Left renal pelvis (tissue), 4 donors: ENCODE results near the gene ARAP2. TPM values are rescaled to one million over a fixed set of nuclear protein-coding genes. Genes with fewer than 3 reads are reported as not detected.

Experiments used
- DNase-seq, 4 donors: peaks; one replicate each; pipeline ENCODE4 v3.0.0-alpha.2; 2013; ENCODE audit warnings: low read depth in 4 of 4, low spot score in 3 of 4
- polyA plus RNA-seq, 4 donors: library from polyadenylated mRNA; unstranded; fragments of 120-200 nt; gene quantifications; one replicate each; pipeline ENCODE4 v1.2.1, GENCODE V29; 2013; ENCODE audit not compliant: insufficient read length in 4 of 4

The ARAP2 gene
- polyA plus RNA-seq, 4 donors: 7.1 to 8.6 (median 7.5) TPM

DNA sequence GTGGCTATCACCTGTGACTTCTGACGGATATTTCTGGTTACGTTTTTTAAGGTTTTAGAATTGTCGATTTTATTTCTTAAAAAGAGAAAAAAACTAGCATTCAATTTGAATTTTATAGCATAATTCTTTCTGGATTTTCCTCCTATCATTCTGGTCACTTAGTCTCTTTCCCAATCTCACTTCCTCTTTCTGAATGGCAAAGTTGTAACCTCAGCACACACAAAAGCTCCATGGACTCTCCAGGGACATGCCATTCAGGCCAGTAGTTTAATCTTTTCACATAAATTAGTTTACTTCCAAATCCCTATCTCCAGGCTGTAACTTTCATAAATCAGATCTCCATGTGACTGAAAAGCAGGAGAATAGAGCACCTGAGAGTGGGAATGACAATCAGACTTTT is 110.7 kb downstream of the ARAP2 start:
- DNase-seq: no peak

DNA sequence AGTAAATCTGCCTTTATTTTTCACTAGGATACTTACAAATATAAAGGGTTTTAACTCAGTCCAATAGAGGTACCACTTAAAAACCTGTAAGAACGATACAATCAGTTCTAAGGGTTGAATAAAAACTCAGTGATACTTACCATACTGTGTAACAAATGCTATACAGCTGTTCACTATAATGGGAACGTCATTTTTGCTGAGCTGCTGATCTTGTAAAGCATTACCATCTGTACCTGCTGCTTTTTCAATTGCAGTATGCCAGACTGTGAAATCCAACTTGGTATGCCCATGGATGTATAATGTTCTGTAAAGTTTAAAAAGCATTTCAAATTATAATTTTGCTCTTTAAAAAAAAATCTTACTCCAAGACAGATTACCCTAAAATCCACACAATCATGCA is 111.2 kb downstream of the ARAP2 start:
- no peak for DNase-seq

DNA sequence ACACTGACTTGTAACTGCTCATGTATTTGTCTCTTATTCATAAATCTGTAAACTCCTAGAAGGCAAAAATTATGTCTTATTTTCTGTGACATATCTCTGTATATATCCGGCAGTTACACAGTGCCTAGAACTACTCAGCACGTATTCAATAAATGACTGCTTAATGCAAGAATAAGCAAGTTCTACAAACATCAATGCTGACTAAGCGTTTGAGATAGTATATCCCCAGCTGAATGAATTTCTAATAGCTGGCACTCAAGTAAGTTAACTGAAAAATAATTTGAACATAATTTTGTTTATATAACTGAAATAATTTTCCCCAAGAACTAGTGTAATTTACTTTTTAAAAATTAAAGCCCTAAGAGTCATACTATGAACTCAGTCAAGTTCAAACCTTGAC is 113.7 kb downstream of the ARAP2 start:
- DNase-seq: no peak

DNA sequence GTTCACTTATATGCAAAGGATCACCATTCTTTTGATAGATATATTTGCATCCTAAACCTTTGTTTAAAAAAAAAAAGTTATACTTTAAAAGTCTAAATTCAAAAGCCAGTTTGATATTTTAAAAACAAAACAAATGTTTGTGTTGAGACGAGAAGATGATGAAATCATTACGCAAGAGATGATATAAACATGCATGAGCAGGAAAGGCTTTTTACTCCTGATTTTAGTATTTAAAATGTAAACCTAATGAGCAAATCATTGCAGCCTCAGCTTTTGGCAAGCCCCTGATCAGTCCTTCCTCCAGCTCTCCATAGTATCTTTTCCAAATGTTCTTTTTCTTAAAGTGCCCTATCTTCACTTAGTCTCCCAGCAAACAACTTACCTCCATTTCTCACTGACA is 115.6 kb downstream of the ARAP2 start:
- DNase-seq: no peak

DNA sequence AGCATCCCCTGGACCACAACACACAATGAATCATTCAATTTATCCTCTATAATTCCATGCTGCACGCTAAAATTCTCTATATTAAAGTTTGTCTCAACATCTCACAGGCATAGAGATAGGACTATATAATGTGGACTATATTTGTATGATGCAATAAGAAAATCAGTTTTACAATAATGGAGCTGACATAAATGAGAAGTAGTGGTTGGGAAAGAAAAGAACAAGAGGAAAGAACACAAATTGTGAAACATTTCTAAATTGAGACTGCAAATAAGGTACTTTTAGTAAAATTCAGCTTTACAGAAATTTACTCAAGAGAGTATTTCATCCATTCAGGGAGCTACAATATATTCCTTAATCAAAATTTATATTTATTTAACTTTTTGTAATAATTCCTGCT is 120.4 kb downstream of the ARAP2 start:
- DNase-seq: no peak

DNA sequence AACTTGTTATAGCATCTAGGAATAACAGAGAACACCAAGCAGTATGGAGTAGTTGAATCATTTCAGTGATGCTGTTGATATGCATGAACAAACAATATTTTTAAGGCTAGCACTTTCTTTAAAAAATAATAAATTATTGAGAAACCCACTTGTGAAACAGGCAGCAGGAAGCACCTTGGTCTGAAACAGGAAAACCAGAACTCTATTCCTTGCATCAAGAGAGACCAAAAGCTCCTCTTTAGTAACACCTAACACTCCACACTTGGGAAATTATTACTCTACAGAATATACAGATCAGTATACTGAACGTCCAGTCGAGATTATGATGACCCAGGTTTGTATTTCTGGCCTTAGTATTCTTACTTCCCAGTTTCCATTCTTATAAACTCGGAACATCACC is 129.0 kb downstream of the ARAP2 start:
- no peak for DNase-seq

DNA sequence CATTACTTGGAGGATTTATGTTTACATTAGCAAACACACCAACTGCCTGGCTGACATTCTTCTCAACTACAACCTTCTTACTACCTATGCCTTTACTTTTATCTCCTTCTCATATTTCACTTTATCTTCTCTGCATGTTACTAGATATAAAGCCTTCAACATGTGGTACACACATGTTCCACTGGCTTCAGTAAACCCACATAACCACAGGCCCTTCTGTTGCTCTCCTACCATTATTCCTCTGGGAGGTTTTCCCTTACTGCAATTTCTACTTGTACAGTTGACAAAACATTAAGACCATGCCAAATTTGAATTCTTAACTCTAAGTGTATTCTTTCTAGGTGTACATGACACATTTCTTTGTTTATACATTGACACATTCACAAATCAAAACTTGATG is 133.1 kb downstream of the ARAP2 start:
- no peak for DNase-seq

DNA sequence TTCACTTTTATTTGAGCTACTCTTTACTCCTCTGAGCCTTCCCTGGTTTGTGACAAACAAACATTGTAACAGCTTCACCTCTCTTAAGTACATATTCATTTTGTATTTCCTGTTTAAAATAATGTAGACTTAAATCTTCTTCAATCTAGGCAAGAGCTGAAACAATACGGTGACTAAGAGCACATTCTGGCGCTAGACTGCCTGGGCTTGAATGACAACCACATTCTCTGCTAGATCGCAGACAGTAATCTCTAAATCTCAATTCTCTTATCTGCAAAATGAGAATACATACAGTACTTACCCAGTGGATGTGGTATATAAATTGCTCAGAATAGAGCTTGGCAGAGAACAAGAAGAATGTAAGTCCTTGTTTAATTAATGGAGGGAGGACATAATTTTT is 144.8 kb downstream of the ARAP2 start:
- DNase-seq: no peak

DNA sequence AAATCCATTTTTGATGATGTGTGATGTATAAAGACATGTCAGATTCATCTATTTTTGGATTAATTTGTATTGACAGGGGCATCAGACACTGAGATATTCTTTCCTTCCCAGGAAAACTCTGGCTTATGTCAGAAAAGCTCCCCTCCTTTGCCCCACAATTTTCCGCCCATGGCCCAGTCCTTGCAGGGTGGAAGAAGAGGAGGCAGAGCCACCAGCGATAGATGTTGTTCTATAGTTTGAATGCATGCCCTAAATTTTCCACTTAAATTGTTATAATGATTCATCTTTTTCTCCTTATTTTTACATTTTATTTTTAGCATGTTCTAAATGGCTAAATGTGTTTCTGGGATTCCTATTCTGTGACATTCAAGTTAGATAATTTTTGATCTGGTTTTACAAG is 149.3 kb downstream of the ARAP2 start:
- DNase-seq: no peak

DNA sequence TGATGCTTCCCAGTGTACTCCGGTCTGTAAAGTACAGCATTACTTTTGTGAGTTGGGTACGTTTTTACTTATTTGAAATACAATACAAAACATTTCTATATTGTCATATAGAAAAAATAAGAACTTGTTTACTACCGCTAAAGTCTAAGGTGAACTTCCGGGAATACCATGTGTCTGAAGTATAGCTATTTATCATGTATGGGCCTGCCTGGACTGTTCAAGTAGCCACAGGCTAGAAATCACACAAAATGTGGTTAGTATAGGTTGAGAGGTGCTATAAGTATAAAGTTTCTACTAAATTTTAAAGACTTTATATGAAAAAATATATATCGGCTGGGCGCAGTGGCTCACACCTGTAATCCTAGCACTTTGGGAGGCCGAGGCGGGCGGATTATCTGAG is 152.3 kb downstream of the ARAP2 start:
- DNase-seq: no peak

DNA sequence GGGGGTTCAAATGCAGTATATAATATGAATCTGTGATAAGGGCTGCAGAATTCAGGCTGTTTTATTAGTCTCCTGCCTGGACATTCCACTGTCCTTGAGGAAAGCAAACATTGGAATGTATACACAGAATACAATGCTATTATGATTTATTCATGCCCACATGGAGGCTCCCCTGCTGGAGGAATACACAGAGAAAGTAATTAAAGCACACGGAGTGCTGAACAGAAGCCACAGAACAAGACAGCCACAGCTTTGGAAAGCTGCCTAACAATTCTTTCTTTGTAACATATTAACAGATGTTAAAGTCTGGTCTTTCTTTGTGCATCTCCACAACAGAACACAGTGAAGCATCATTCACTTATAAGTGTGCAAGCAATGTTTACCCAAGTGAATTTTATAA is 155.8 kb downstream of the ARAP2 start:
- DNase-seq: no peak

DNA sequence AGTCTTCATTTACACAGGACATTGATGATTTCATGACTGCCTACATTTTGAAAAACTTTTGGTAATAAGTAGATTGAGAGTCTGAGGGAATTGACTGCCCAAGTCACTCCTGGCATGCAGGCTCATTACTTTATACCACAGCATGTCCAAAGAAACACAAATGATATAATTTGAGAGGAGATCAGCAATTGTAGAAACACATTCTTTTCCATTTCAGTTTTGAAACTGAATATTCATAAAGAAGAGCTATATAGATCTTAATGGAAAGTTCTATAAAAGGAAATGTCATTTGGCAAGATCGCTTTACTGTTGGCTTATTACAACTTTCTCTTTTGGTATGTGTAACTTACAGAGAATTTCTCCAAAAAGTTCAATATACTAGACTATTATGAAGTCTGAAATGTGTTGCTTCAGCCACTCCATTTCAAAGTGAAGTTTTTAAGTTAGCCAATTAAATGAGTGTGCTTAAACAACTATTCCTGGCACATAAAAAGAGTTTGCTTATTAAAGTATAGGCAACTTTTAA is 158.0 kb downstream of the ARAP2 start:
- DNase-seq: no peak

DNA sequence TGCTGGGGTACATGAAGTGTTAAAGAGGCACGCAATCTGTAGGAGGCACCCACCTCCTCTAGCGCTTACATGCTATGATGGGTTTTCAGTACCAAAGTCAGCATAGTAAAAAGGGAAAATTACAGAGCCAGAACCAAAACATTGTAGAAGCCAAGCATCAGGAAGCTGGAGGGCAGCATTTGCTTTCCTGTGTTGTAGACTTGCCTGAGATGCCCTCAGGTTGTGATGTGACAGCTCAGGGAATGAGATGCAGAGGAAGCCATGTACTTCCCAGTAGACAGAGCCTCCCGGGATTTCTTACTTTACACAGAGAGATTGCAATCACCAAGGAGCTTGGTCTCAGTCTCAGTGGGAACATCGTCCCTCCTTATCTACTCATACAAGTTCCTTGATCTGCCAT is 161.5 kb downstream of the ARAP2 start:
- no peak for DNase-seq

DNA sequence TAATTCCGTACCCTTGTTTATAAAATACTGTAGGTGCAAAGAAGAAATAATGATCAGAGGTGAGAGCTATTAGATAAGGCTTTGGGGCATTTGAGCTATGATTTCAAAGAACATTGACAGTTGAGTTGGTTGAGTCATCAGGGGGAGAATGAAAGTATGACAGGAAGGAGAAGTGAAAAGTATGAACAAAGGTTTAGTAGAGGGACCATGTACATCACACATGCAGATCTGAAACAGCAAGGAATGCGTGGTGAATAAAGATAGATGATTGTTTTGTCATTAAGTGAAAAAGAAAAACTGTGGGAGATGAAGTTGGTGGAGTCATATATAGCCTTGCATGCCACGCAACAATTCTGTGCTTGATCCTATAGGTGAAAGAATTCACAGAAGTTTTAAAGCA is 163.1 kb downstream of the ARAP2 start:
- DNase-seq: no peak

DNA sequence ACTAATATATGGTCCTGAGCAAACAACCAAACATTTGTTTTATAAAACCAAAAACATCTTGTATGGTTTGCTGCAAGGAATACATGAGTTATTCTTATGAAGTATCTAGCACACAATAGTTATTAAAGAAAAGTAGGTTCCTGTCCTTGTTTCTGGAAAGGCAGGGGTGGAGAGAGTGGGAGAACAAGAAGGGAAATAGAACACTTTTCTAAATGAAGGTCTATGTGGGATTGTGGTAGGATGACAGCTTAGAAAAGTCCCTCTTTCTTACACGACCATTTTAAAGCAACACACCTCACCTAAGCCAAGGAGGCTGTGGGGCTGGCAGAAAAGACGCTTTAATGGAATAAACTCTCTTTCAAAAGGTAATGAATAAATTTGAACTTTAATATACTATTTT is 164.6 kb downstream of the ARAP2 start:
- no peak for DNase-seq

DNA sequence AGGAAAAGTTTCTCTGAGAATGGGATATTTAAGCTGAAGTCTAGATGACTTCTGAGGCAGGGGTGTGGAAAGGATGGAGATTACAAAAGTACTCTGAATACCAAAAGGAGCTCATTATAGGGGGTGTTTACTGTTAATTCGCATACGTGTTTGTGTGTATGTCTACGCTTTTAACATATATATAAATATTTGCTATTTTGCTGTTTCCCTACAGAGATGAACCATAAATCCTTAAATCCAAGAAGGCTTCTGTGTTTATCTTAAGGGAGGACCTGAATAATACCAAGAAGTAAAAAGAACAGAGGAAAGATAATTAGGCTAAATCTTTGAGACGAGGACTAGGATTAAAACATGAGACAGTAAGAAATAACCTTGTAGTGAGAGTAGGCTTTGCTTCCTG is 166.0 kb downstream of the ARAP2 start:
- no peak for DNase-seq

DNA sequence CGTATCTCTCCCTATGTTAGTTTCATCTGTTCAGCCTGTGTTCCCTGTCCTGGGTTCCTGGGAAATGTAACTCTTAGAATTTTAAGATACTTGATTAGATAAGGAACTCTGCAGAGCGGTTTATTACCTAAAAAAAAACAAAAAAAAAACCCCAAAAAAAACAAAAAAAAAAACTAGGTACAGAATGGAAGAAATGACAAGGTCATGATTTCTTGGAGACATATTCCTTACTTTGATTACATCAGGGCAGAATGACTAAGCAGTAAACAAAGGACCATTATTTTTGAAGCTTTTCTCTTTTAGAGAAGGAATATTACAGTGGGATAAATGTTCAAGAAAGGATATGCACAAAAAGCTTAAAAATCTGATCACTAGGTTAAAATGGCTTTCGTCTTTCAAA is 171.8 kb downstream of the ARAP2 start:
- no peak for DNase-seq

DNA sequence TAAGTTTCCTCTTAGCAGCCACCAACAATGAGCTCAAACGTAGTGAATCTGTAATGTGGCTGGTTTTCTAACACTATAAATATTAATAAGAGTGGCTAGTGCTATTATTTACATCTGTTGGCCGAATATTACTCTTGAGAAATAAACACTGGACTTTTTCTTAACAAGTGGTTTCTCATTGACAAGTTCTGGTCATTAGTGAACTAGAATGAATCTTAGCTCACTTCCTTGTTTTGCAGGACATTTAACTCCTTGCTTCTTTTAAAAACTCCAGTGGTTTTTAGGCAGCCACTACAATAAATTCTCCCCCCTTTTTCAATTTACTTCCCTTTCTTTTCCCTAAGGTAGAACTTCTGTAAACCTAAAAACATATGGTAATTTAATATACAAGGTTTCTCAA is 177.2 kb downstream of the ARAP2 start:
- no peak for DNase-seq

DNA sequence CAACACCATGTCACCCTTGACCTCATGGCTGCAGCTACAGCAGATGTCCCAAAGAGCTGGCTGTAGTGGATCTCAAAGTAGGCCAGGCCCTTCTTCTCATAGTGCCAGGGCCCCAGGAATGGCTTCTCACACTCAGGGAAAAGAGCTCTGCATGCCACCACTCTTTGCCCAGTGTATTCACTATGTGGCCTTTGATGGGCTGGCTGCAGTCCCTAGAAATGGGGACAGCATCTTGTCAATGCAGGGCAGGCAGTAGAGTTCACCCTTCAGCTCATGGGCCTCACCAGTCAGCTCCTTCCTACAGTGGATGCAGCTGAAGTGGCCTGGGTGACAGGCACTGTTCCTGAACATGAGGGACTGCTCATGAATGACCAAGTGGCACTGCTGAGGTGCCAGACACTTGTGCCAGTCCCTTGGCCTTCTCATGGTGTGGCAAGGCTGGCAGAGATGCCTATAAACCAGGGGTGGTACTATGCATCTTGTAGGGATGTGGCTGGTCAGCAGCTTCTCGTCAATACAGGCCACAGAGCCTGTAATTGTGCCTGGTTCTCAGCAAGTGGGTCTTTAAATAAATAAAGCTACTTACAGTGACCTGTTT is 178.9 kb downstream of the ARAP2 start:
- no peak for DNase-seq

DNA sequence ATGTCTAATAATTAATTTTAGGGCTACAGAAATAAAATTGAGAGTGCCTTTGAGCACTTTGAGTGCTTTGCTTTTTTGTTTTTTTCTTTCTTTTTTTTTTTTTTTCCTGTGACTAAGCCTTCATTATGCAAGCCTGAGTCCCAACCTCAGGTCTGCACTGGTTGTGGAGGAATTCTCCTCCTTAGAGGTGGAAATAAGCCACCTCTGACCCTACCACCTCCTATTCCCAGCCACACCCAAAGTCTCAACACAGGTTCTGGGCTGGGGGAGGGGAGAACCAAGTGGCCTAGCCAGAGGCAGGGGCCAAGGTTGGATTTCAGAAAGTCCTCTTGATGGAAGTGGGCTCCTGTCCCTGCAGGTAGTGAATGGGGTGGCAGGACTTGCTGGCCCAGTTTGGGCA is 180.2 kb downstream of the ARAP2 start:
- DNase-seq: no peak

DNA sequence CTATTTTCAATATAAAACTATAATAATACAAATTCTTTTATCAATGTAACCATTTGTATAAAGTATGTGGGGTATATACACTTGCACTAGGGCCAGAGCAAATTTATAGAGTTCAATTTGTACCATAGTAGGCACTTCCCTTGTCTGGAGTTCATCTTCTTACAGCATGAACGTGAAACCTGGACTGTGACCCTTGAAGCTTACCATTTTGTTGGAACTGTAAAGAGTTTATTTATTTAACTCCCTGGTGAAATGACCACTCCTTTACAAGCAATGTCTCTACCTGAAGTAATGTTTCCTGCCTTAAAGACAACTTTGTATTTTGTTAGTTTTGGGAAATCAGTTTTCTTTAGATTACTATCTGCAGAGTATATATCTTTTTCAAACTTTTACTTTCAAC is 188.2 kb downstream of the ARAP2 start:
- no peak for DNase-seq

DNA sequence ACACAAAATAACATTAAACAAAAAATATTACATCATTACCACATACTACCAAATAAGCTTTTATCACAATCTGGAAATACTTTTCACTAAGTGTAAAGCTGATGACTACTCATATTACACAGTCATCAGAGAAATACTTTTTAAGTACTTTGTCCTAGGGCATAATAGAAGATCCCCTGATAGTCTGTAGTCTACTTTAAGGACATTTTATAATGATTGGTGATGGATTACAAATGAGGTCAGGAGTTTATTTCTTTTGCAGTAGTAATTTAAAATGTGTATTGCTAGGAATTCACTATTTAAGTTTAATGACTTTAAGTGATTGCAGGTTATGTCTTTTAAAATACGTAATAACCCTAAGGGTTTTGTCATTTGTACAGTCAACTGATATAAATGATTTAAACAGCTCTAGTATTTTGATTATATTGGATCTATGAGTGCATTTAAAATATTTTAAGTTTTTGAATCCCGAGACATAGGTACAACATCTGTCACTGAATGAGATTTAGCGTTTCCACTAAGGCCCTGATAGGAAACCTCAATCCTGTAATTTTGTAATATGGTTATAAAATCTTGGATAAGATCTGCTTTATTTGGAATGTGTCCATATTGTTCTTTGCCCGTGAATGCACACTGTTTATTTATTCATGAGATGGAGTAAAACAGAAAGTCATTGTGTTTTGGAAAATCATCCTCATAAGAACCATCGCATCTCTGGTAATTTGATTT is 189.5 kb downstream of the ARAP2 start:
- no peak for DNase-seq

DNA sequence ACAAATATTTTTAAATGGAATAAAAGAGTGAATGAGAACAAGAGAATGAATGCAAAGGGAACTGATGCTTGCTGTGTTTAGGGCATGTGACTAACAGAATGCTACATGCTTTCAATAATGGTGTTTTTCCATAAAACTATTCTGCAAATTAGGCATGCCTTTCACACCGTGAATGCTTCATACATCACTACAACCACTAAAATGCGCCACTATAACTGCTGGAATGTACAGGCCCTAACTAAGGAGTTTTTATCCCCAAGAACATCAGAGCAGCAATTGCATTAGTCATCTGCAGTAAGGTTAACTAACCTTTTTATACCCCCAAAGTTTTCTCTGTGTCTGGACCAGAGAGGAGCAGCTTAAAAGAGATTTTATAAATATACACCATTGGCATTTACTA is 190.4 kb downstream of the ARAP2 start:
- no peak for DNase-seq
